ENCODE data around the gene CELA2B.
A peak's percentile ranks its signal among the peaks of the same experiment; 100 is the strongest.
"Not testable (repeated sequence)": the region's sequence is repeated elsewhere in the genome, so short reads cannot be mapped to it uniquely, and the experiment has no call there.

CELA2B gene

DNA sequence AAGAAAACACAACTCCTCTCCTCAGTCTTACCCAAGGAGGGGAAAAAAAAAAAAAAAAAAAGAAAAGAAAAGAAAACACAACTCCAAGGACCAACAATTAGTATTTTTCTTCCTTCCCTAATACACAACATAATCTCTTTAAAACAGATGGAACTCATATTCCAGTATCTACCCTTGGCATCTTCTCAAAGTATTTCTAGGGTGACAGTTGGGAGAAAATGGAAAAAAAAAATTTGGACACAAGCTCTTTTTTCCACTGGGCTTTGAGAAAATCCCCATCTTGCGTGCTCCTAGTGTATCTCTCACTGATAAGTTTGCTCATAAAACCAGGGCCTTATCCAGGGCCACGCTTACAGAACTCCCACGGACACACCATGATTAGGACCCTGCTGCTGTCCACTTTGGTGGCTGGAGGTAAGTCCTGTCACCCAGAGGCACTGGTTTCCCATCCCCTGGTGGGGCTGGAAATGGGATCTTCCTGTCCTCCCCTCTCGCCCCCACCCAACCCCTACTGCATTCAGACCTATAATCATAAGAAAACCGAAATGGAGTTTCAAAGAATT lies at the start of gene CELA2B:
Gene CELA2B (plus strand): TSS at position 353 of the 563 bp plus-strand sequence. CDS start 22 bp downstream, at position 375.
- DNase-seq = no peak

GRCh38 chr1:15426492-15427279 lies 49.2 kb upstream of the CELA2B start:
- DNase-seq = no peak

- DNase-seq = no peak
Observed at GRCh38 chr1:15427280-15427666, 48.6 kb upstream of the CELA2B start.

DNA sequence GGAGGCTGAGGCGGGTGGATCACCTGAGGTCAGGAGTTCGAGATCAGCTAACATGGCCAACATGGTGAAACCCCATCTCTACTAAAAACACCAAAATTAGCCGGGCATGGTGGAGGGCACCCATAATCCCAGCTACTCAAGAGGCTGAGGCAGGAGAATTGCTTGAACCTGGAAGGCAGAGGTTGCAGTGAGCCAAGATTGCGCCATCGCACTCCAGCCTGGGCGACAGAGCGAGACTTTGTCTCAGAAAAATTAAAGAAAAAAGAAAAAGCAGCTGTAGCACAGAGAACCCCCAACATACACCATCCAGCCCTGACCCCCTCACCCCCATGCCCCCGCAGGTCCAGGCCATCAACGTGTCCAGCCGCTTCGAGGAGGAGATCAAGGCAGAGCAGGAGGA lies 47.7 kb upstream of the CELA2B start:
- not testable (repeated sequence) for DNase-seq

GRCh38 chr1:15428815-15429435 lies 47.0 kb upstream of the CELA2B start:
- no peak for DNase-seq

- no peak for DNase-seq
Observed at GRCh38 chr1:15429701-15430149, 46.2 kb upstream of the CELA2B start.

GRCh38 chr1:15430787-15431570 lies 44.9 kb upstream of the CELA2B start:
- DNase-seq = peak; percentile 84 to 86

DNA sequence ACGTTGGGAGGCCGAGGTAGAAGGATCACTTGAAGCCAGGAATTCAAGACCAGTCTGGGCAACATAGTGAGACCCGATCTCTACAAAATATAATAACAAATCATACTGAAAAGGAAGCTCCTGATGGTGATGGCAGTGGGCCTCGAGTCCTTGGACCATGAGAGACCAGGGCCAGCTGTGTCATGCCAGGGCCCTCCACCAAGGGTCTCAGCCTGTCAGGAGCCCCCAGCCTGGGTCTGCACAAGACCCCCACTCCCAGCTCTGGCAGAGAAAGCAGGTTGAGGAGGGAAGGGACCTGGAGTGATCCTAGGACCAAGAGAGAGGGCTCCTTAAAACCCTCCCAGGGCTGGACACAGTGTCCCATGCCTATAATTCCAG lies 44.3 kb upstream of the CELA2B start:
- no peak for DNase-seq

- no peak for DNase-seq
Observed at GRCh38 chr1:15432324-15432723, 43.6 kb upstream of the CELA2B start.

DNA sequence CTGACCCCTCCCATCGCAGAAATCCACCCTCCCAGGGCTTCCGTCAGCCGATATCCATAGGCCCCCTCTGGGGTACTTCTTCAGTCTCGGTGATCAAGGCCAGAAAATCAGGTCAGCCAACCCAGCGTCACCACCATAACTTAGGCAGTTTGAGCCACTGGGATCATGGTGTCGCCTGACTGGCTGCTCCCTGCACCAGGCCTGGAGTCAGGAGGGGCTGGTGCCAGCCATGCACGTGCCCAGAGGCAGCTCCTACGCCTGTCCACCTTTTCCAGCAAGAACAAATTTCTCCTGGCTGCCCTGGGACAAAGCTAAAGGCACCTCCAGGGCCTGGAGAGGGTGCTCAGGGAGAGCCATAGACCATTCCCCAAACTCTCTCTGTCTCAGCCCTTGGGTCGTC lies 42.4 kb upstream of the CELA2B start:
- no peak for DNase-seq

DNA sequence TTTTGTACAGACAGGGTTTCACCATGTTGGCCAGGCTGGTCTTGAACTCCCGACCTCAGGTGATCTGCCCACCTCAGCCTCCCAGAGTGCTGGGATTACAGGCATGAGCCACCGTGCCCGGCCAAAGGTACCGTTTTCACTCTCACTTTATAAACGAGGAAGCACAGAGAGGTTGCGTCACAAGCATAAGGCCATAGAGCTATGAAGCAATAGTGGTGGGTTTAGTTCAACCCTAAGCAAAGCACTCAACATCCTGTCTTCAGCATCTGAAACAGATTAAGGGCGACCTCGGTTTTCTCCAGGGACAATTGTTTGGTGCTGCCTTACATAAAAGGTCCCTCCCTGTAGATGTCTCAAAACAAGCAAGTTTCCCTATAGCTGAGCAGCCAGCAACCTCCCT lies 41.2 kb upstream of the CELA2B start:
- not testable (repeated sequence) for DNase-seq

GRCh38 chr1:15435239-15436077 lies 40.4 kb upstream of the CELA2B start:
- DNase-seq = no peak

GRCh38 chr1:15436881-15437442 lies 38.9 kb upstream of the CELA2B start:
- no peak for DNase-seq

- no peak for DNase-seq
Observed at GRCh38 chr1:15439325-15439724, 36.6 kb upstream of the CELA2B start.

DNA sequence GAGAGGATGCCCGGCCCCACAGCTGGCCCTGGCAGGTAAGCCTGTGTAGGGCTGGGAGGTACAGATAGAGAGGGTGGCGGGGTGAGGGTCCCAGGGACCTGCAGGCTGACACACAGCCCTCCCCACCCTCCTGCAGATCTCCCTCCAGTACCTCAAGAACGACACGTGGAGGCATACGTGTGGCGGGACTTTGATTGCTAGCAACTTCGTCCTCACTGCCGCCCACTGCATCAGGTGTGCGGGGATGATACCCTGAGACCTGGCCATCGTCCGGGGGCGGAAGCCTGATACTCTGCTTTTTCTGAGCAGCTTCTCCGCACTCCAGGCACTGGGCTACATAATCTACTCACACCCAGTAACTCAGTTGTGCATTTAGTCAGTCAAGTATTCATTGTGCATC lies 35.5 kb upstream of the CELA2B start:
- DNase-seq = no peak

DNA sequence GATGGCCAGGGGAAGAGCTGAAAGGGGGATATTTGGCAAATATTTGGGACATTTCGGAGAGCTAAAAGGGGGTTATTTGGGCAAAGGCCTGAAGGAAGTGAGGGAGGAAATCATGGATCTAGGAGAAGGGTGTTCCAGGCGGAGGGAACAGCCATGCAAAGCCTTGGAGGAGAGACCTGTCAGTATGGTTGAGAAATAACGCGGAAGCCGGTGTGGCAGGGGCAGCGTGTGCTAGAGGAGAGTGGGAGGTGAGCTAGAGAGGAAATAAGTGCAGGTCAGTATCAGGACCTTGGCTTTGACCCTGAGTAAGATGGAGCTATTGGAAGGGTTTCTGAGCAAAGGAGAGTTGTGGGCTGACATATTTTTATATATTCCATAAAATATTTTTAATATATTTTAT lies 34.7 kb upstream of the CELA2B start:
- DNase-seq = no peak

- DNase-seq = no peak
Observed at GRCh38 chr1:15442119-15442518, 33.8 kb upstream of the CELA2B start.

GRCh38 chr1:15442759-15443158 lies 33.1 kb upstream of the CELA2B start:
- no peak for DNase-seq

GRCh38 chr1:15443281-15443680 lies 32.6 kb upstream of the CELA2B start:
- DNase-seq = no peak

DNA sequence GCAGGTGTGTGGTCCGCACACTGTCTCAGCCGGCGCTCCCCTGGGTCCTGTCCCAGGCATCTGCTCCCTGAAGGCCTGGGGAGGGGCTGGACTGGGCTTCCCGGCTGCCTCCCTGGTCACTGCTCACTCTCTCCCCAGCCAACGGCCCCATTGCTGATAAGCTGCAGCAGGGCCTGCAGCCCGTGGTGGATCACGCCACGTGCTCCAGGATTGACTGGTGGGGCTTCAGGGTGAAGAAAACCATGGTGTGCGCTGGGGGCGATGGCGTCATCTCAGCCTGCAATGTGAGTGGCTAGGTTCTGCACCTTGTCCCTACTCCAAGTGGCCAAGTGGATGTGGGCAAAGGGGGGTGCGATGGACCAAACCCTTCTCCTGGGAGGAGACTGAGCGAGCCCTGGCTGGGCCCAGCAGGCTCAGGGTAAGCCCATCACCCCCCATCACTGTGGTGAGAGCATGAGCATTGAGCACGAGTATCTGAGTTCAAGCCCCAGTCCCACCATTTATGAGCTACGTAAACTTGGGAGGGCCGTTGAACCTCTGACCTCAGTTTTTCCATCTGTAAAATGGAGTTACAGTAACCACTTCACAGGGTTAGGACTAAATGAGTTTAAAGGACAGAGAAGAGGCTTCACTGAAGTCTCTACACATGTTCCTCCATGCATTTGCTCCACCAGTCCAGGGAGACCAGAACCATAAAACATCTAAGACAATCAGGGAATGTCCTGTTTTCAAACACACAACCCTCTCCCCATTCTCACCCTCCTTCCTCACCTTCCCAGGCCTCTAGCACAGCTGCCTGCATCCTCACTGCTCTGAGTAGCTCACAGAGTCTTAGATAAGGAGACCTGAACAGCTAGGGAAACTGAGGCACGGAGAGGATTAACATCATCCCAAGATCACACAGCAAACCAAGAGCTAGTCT lies 31.2 kb upstream of the CELA2B start:
- no peak for DNase-seq
